Smooth muscle cell (in vitro differentiated cells): ENCODE measurements around the gene KRT8. TPM values are rescaled to one million over a fixed set of nuclear protein-coding genes. Genes with fewer than 3 reads are reported as not detected.

Source experiments
- DNase-seq: peaks from one replicate; lab custom pipeline; 2025; ENCODE audit not compliant: unreplicated experiment; lab: John Stamatoyannopoulos, UW
- H2AFZ ChIP-seq: fragments of 200-600 bp; sonication (generic); 2 replicates; pipeline ENCODE4 v1.6.0; 2016; ENCODE audit warnings: antibody characterized with exemption, low read depth, mild to moderate bottlenecking
- H3F3A ChIP-seq: fragments of 200-600 bp; sonication (generic); 2 replicates; pipeline ENCODE4 v1.6.0; 2017; ENCODE audit warnings: antibody characterized with exemption, low read depth
- H3K27ac ChIP-seq: fragments of 200-600 bp; sonication (generic); 2 replicates; pipeline ENCODE4 v1.5.1; 2016; ENCODE audit warnings: low read depth, mild to moderate bottlenecking
- H3K27me3 ChIP-seq: fragments of 200-600 bp; sonication (generic); 2 replicates; pipeline ENCODE4 v1.6.1; 2016; ENCODE audit warnings: low read depth, mild to moderate bottlenecking
- H3K36me3 ChIP-seq: fragments of 200-600 bp; sonication (generic); 2 replicates; pipeline ENCODE4 v1.5.1; 2016; ENCODE audit warnings: low read depth
- H3K4me1 ChIP-seq: fragments of 200-600 bp; sonication (generic); 2 replicates; pipeline ENCODE4 v1.5.1; 2016; ENCODE audit warnings: low read depth
- H3K4me2 ChIP-seq: fragments of 200-600 bp; sonication (generic); 2 replicates; pipeline ENCODE4 v1.6.0; 2016; ENCODE audit warnings: mild to moderate bottlenecking
- H3K4me3 ChIP-seq: fragments of 200-600 bp; sonication (generic); 2 replicates; pipeline ENCODE4 v1.5.1; 2016; ENCODE audit warnings: mild to moderate bottlenecking
- H3K79me2 ChIP-seq: fragments of 200-600 bp; sonication (generic); 2 replicates; pipeline ENCODE4 v1.6.0; 2016; ENCODE audit warnings: low read depth, mild to moderate bottlenecking
- H3K9ac ChIP-seq: fragments of 200-600 bp; sonication (generic); 2 replicates; pipeline ENCODE4 v1.6.0; 2016; ENCODE audit warnings: low read depth
- H3K9me3 ChIP-seq: fragments of 200-600 bp; sonication (generic); replicated peaks from 2 replicates; pipeline ENCODE4 v1.5.1; 2016; ENCODE audit warnings: low read depth
- H4K20me1 ChIP-seq: fragments of 200-600 bp; sonication (generic); 2 replicates; pipeline ENCODE4 v1.6.0; 2016; ENCODE audit warnings: low read depth
- WGBS: methylation state at CpG from one replicate; pipeline ENCODE4 v1.1.7; 2016; ENCODE audit warnings: low lambda C conversion rate; 5-methylcytosine and 5-hydroxymethylcytosine counted together
- polyA plus RNA-seq: library from polyadenylated mRNA; unstranded; fragments of >200 nt; fragmentation: Nextera tagmentation; extraction: Ambion mirVana; gene quantifications from 2 replicates; pipeline ENCODE4 v1.2.1, GENCODE V29; 2016
- total RNA-seq: library from RNA; depleted of rRNA; stranded (reverse); fragments of >200 nt; gene quantifications from 2 replicates; pipeline ENCODE4 v1.2.3, GENCODE V29; 2014
- TF ChIP-seq, protein P1 (sequence below): fragments of 200-600 bp; sonication (generic); IDR thresholded peaks from 2 replicates; pipeline ENCODE4 v1.5.1; 2017; ENCODE audit warnings: borderline replicate concordance, mild to moderate bottlenecking, antibody characterized with exemption; ENCODE audit not compliant: insufficient read depth, poor library complexity, severe bottlenecking

Gene KRT8
- total and polyA plus RNA-seq, 2 experiments from 2014 or later: 929 to 1,025 TPM

DNA sequence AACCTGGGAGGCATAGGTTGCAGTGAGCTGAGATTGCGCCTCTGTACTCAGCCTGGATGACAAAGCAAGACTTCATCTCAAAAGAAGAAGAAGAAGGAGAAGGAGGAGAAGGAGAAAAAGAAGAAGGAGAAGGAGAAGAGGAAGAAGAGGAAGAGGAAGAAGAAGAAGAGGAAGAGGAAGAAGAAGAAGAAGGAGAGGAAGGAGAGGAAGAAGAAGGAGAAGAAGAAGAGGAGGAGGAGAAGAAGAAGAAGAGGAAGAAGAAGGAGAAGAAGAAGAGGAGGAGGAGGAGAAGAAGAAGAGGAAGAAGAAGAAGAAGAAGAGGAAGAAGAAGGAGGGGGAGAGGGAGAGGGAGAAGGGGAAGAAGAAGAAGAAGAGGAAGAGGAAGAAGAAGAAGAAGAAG is 12.9 kb upstream of the KRT8 start:
- Histone ChIP-seq H3K9me3 (no peaks in the 10 kb centered on the region), H3K4me3 (no peak overlapping the region), H4K20me1 (no peaks in the 10 kb centered on the region), H3K4me1 (peaks cover 5% of the 10 kb centered on the region), H3K27me3 (no peaks in the 10 kb centered on the region), H3F3A (no peaks in the 10 kb centered on the region), H3K9ac (no peak overlapping the region), H3K27ac (no peak overlapping the region), H3K36me3 (no peaks in the 10 kb centered on the region), H3K4me2 (no peak overlapping the region), H3K79me2 (no peaks in the 10 kb centered on the region), H2AFZ (no peak overlapping the region)
- DNase-seq: no peak
- TF ChIP-seq, protein P1, sequence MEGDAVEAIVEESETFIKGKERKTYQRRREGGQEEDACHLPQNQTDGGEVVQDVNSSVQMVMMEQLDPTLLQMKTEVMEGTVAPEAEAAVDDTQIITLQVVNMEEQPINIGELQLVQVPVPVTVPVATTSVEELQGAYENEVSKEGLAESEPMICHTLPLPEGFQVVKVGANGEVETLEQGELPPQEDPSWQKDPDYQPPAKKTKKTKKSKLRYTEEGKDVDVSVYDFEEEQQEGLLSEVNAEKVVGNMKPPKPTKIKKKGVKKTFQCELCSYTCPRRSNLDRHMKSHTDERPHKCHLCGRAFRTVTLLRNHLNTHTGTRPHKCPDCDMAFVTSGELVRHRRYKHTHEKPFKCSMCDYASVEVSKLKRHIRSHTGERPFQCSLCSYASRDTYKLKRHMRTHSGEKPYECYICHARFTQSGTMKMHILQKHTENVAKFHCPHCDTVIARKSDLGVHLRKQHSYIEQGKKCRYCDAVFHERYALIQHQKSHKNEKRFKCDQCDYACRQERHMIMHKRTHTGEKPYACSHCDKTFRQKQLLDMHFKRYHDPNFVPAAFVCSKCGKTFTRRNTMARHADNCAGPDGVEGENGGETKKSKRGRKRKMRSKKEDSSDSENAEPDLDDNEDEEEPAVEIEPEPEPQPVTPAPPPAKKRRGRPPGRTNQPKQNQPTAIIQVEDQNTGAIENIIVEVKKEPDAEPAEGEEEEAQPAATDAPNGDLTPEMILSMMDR: no peak
- WGBS: 100% methylated on average over 1 of the region's 1 CpG

DNA sequence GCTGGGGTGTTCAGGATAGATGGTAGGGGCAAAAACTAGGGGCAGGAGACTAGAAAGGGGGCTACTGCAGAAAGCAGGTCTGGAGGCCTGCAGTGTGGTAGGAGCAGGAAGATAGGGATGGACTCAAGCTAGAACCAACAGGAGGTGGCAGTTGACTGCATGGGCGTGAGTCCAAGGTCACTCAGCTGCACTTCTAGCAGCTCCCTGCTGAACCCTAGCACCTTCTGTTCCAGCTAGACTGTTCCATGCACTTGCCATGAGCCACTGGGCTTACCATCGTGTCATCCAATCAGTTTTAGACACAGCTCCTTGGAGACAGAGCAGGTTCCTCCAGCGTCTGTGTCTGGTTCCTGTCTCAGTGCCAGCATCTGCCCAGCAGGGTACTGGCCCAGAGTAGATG is 11.3 kb upstream of the KRT8 start:
- no peaks in the 10 kb centered on the region for H3K9me3 ChIP-seq
- H3K4me3 ChIP-seq: no peak overlapping the region
- no peaks in the 10 kb centered on the region for H3F3A ChIP-seq
- H3K27ac ChIP-seq: no peak overlapping the region
- H3K4me2 ChIP-seq: no peak overlapping the region
- H4K20me1 ChIP-seq: no peaks in the 10 kb centered on the region
- 94% methylated on average over 3 of the region's 3 CpGs for WGBS
- peaks cover 3% of the 10 kb centered on the region for H3K4me1 ChIP-seq
- no peak overlapping the region for H3K9ac ChIP-seq
- no peaks in the 10 kb centered on the region for H3K27me3 ChIP-seq
- no peak overlapping the region for H2AFZ ChIP-seq
- H3K79me2 ChIP-seq: no peaks in the 10 kb centered on the region
- no peaks in the 10 kb centered on the region for H3K36me3 ChIP-seq
- no peak for DNase-seq
- TF ChIP-seq, protein P1: no peak

DNA sequence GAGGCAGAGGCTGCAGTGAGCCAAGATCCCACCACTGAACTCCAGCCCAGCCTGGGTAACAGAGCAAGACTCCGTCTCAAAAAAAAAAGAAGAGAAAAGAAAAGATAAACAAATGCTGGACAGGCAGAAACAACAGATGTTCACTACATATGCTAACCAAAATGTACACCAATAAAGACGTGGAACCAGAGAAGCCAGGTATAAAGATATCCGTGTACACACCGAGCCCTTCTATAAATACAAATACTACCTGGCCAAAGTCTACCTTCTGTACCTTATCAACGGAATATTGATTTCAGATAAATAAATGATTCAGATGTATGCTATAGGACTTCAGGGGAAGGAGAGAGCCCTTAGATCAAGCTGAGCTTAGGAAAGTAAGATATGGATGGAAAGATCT is 10.8 kb upstream of the KRT8 start:
- TF ChIP-seq, protein P1: no peak

DNA sequence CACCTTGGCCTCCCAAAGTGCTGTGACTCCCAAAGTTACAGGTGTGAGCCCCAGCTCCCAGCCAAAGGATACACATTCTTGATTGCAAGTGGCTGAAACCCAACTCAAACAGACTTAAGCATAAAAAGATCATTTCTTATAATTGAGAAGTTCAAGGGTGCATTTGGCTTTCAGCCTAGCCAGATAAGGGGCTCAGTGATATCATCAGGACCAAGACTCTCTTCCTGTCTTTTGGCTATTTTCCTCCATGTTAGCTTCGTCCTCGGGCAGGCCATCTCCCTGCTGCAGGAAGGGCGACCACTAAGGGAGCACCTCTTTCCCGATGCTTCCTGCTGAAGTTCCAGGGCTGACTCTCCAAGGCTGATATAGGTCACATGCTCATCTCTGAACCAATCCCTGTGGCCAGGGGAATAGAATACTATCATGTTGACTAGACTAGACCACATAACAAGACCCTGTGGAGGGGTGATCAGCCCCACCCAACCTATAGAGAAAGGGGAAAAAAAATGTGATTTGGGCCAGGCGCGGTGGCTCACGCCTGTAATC is 9.8 kb upstream of the KRT8 start:
- Histone ChIP-seq H3K36me3 (no peaks in the 10 kb centered on the region), H2AFZ (no peak overlapping the region), H4K20me1 (no peaks in the 10 kb centered on the region), H3K4me3 (no peak overlapping the region), H3K9me3 (no peaks in the 10 kb centered on the region), H3K27me3 (no peaks in the 10 kb centered on the region), H3K79me2 (no peaks in the 10 kb centered on the region), H3K4me1 (no peaks in the 10 kb centered on the region), H3F3A (no peaks in the 10 kb centered on the region), H3K27ac (no peak overlapping the region), H3K4me2 (no peak overlapping the region), H3K9ac (no peak overlapping the region)
- 83% methylated on average over 7 of the region's 7 CpGs for WGBS
- TF ChIP-seq, protein P1: no peak
- DNase-seq: no peak

More for the DNA sequence above, 10.8 kb upstream of the KRT8 start:
- Histone ChIP-seq H4K20me1 (no peaks in the 10 kb centered on the region), H3K27ac (no peak overlapping the region), H3F3A (no peaks in the 10 kb centered on the region), H3K9ac (no peak overlapping the region), H3K4me1 (no peaks in the 10 kb centered on the region), H3K4me2 (no peak overlapping the region), H3K9me3 (no peaks in the 10 kb centered on the region), H3K36me3 (no peaks in the 10 kb centered on the region), H3K4me3 (no peak overlapping the region), H2AFZ (no peak overlapping the region), H3K79me2 (no peaks in the 10 kb centered on the region), H3K27me3 (no peaks in the 10 kb centered on the region)
- WGBS: 88% methylated on average over 5 of the region's 5 CpGs
- no peak for DNase-seq
